Transverse colon (tissue), 4 donors: ENCODE results near the gene OR2V2. TPM values are rescaled to one million over a fixed set of nuclear protein-coding genes. Genes with fewer than 3 reads are reported as not detected.

Source experiments
- DNase-seq: peaks from one replicate; pipeline ENCODE4 v3.0.0-alpha.2; 2019
- H3K27ac ChIP-seq, 4 donors: fragments of 200-600 bp; sonication (generic); 2 replicates each; pipeline ENCODE4 v1.5.1; 2016 to 2018; ENCODE audit warnings: inconsistent platforms in 4 of 4
- H3K27me3 ChIP-seq: fragments of 200-600 bp; sonication (generic); 2 replicates; pipeline ENCODE4 v1.5.1; 2017; ENCODE audit warnings: inconsistent platforms
- H3K36me3 ChIP-seq, 4 donors: fragments of 200-600 bp; sonication (generic); 2 replicates each; pipeline ENCODE4 v1.5.1; 2017 to 2019; ENCODE audit warnings: inconsistent platforms in 4 of 4
- H3K4me1 ChIP-seq, 4 donors: fragments of 200-600 bp; sonication (generic); 2 replicates each; pipeline ENCODE4 v1.5.1; 2017 to 2020; ENCODE audit warnings: inconsistent platforms in 4 of 4
- H3K4me3 ChIP-seq, 4 donors: fragments of 200-600 bp; sonication (generic); 1 replicate in 1 of 4; 2 replicates in 3 of 4; pipeline versions ENCODE4 v1.5.1 to v1.6.1; 2017 to 2019; ENCODE audit warnings: inconsistent platforms in 4 of 4
- H3K9me3 ChIP-seq, 2 donors: fragments of 200-600 bp; sonication (generic); 2 replicates each; pipeline ENCODE4 v1.5.1; 2017 to 2019; ENCODE audit warnings: inconsistent platforms in 2 of 2
- CTCF ChIP-seq, 5 experiments: fragments of 200-600 bp in 3 of 5; fragments of 450-650 bp in 2 of 5; sonication (generic) in 3 of 5; IDR thresholded peaks; 1 replicate in 2 of 5; 2 replicates in 3 of 5; pipeline ENCODE4 v1.5.1; 2016 to 2017; ENCODE audit warnings: antibody characterized with exemption in 5 of 5, inconsistent platforms in 3 of 5, mild to moderate bottlenecking in 2 of 5, moderate library complexity in 1 of 5
- EP300 ChIP-seq: sonication (generic); formaldehyde crosslinking; IDR thresholded peaks from one replicate; pipeline ENCODE4 v1.6.1; 2017; ENCODE audit warnings: antibody characterized with exemption, low read depth
- POLR2A ChIP-seq: fragments of 450-650 bp; IDR thresholded peaks from one replicate; pipeline ENCODE4 v1.6.1; 2016; ENCODE audit warnings: antibody characterized with exemption, mild to moderate bottlenecking, moderate library complexity
- POLR2AphosphoS5 ChIP-seq, 3 donors: sonication (generic); formaldehyde crosslinking; IDR thresholded peaks; one replicate each; pipeline ENCODE4 v1.6.1; 2016; ENCODE audit warnings: antibody characterized with exemption in 3 of 3
- WGBS, 2 donors: methylation state at CpG; one replicate each; pipeline ENCODE4 v1.1.5; 2018; ENCODE audit warnings: low coverage in 1 of 2; 5-methylcytosine and 5-hydroxymethylcytosine counted together
- in situ Hi-C, 4 donors: fragments of 200-750 bp; cut with MboI; loops; one replicate each; pipeline versions ENCODE4 v1.15.0 to v1.15.1; 2017; ENCODE audit warnings: low sequenced_read_pairs in 3 of 4, low pct_ligation_motif_present in 1 of 4, low pct_unique_long_range_greater_than_20kb in 1 of 4
- intact Hi-C: fragments of 100-400 bp; cut with DNase I; formaldehyde crosslinking; loops from one replicate; pipeline ENCODE4 v1.15.1; 2023; ENCODE audit warnings: low total_unique reads
- total RNA-seq, 4 donors: library from RNA; depleted of rRNA; stranded (reverse); fragments of >200 nt; gene quantifications; one replicate each; pipeline ENCODE4 v1.1.0, GENCODE V29; 2016

The OR2V2 gene
- total RNA-seq, 4 donors from 2014 or later, result not detected

DNA sequence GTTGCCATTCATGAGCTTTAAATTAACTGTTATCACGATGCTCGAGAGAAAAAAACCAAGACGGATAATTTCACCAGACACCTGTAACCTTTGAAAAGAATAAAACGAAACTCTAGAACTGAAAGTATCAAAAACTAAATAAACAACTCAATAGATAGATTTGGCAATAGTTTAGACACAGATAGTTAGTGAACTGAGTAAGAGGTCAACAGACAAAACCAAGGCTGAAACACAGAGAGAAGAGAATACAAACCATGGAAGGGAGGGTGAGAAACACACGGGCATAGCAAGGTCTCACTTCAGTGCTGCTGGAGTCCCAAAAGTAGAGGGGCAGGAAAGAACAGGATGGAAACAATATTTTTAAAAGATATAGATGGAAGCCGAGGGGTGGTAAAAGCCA, 13.1 kb upstream of the OR2V2 start:
- Histone ChIP-seq H3K27me3 (peaks cover 40% of the 10 kb centered on the region), H3K4me1 (no peaks in the 10 kb centered on the region), H3K4me3 (no peak overlapping the region), H3K9me3 (no peaks in the 10 kb centered on the region), H3K27ac (no peak overlapping the region), H3K36me3 (no peaks in the 10 kb centered on the region)
- TF ChIP-seq POLR2A (no peak), CTCF (IDR thresholded peaks at IDR 0.05) (no peak), POLR2AphosphoS5 (IDR thresholded peaks at IDR 0.05) (no peak), EP300 (no peak)
- no peak for DNase-seq
- WGBS, 2 donors, result 76 to 78% methylated on average over 6 of the region's 6 CpGs
- in situ Hi-C loops (no loop called here), intact Hi-C loops (no loop called here)

- Histone ChIP-seq H3K27me3 (peaks cover 28% of the 10 kb centered on the region), H3K9me3 (no peaks in the 10 kb centered on the region), H3K4me3 (no peak overlapping the region), H3K4me1 (no peaks in the 10 kb centered on the region), H3K27ac (no peak overlapping the region), H3K36me3 (no peaks in the 10 kb centered on the region)
- in situ Hi-C loops, result no loop called here
- no peak for DNase-seq
- WGBS, 2 donors, result 89% methylated on average over 4 of the region's 4 CpGs
- no peak for TF ChIP-seq POLR2AphosphoS5 (IDR thresholded peaks at IDR 0.05)
- TF ChIP-seq CTCF (IDR thresholded peaks at IDR 0.05), result no peak
- no peak for TF ChIP-seq POLR2A
- TF ChIP-seq EP300, result no peak
- intact Hi-C loops, result no loop called here
Measured at GRCh38 chr5:181136361-181136955, 10.9 kb upstream of the OR2V2 start.

DNA sequence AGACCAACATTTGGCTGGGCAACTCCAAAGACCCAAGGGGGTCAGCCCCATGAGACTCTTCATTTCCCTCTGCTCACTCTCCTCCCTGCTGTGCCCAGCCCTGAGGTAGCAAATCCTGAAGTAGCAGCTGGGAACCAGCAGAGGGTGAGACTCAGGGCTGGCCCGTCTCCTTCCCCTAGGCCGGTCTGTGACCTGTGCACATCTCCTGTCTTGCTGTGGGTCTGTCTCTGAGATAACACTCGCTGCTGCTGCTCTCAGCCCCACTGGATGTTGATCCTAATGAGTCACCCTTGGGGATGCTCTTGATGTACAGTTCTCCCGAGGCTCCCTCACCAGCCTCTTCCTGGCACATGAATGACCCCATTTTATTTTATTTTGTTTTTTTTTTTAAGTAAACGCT, 9.1 kb upstream of the OR2V2 start:
- TF ChIP-seq POLR2AphosphoS5 (IDR thresholded peaks at IDR 0.05), result no peak
- TF ChIP-seq POLR2A, result no peak
- no peak for TF ChIP-seq CTCF (IDR thresholded peaks at IDR 0.05)
- no peak for TF ChIP-seq EP300
- intact Hi-C loops (no loop called here), in situ Hi-C loops (no loop called here)
- no peak for DNase-seq
- Histone ChIP-seq H3K4me3 (no peak overlapping the region), H3K27ac (no peak overlapping the region), H3K9me3 (no peaks in the 10 kb centered on the region), H3K27me3 (peaks cover 23% of the 10 kb centered on the region), H3K36me3 (no peaks in the 10 kb centered on the region), H3K4me1 (no peaks in the 10 kb centered on the region)
- WGBS, 2 donors, result 30 to 36% methylated on average over 2 to 5 of the region's 5 CpGs

- no peak for DNase-seq
- 87% methylated on average over 3 of the region's 3 CpGs; no CpG with 5 or more reads in 1 of the 2 donors for WGBS, 2 donors
- in situ Hi-C loops (no loop called here), intact Hi-C loops (no loop called here)
- H3K9me3 ChIP-seq, result no peaks in the 10 kb centered on the region
- no peak overlapping the region for H3K27ac ChIP-seq
- peaks cover 16% of the 10 kb centered on the region for H3K27me3 ChIP-seq
- no peaks in the 10 kb centered on the region for H3K36me3 ChIP-seq
- TF ChIP-seq CTCF (IDR thresholded peaks at IDR 0.05), result no peak
- no peak for TF ChIP-seq POLR2A
- TF ChIP-seq EP300, result no peak
- TF ChIP-seq POLR2AphosphoS5 (IDR thresholded peaks at IDR 0.05), result no peak
- no peaks in the 10 kb centered on the region for H3K4me1 ChIP-seq
- H3K4me3 ChIP-seq, result no peak overlapping the region
Measured at GRCh38 chr5:181140766-181141165, 6.6 kb upstream of the OR2V2 start.
